Measurements from ENCODE around the gene UPK3BL1.
"Not testable (repeated sequence)": the region's sequence is repeated elsewhere in the genome, so short reads cannot be mapped to it uniquely, and the experiment has no call there.

Gene UPK3BL1, protein sequence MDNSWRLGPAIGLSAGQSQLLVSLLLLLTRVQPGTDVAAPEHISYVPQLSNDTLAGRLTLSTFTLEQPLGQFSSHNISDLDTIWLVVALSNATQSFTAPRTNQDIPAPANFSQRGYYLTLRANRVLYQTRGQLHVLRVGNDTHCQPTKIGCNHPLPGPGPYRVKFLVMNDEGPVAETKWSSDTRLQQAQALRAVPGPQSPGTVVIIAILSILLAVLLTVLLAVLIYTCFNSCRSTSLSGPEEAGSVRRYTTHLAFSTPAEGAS

DNA sequence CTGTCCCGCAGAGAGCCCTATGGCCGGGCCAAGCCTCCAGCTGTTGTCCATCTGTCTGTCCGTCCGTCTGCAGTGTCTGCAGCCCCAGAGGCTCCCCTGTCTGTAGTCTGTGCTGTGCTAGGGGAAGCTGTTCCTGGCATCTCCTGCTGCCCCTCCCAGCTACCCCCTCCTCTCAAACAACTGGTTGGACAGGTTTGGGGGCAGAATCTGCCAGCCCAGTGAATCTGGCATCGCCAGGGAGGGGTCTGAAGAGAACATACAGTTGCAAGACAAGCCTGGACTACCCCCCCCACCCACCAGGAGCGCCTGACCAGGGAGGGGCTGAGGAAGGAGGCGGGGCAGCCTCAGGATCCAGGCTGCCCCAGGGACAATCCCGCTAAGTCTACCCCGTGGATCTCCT lies at the start of gene UPK3BL1:
Gene UPK3BL1 (minus strand): TSS at position 101 of the 400 bp plus-strand sequence. CDS start 50 bp downstream, at position 51.
- not testable (repeated sequence) for DNase-seq

DNA sequence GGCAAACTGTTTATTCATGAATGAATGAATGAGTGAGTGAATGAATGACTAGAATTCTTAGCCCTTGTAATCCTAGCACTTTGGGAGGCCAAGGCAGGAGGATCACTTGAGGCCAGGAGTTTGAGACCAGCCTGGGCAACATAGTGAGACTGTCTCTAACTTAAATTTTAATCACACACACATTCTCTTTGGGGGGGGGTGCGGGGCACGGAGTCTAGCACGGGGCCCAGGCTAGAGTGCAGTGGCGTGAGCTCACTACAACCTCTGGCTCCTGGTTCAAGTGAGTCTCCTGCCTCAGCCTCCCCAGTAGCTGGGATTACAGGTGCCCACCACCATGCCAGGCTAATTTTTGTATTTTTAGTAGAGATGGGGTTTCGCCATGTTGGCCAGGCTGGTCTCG lies 48.0 kb upstream of the UPK3BL1 start:
- DNase-seq: not testable (repeated sequence)

DNA sequence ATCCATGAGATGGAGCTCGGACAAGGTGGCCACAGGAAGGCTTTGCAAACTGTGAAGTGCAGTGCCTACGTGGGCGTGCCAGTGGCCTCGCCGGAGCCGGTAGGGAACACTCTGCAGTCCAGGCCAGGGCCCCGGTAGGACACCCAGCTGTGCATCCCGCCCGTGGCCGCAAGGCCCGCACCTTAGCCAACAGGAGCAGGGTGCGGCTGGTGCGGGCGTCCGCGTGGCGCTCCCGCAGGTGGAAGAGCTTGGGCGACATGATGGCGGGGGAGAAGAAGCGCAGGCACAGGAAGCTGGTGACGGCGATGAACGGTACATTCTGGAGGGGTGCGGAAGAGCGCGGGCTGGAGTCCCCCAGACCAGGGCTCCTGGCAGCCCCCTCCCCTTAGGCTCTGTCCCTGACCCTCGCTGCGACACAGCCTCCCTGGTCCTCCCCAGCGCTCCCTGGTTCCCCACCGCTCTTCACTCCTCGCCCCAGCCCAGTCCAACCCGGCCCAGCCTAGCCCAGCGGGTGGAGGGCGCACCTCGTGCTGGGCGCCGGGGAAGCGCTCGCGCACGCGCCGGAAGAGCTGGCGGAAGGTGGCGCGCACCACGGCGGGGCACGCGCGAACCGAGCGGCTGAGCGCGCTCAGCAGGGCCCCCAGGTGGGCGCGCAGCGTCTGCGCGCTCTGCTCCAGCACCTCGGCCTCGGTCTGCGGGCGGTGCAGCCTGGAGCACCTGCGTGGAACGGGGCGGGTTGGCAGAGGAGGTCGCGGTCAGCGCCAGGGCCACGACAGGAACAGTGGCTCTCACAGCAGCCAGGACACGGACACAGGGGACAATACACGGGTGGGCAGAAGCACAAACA lies 47.1 kb upstream of the UPK3BL1 start:
- not testable (repeated sequence) for DNase-seq

DNA sequence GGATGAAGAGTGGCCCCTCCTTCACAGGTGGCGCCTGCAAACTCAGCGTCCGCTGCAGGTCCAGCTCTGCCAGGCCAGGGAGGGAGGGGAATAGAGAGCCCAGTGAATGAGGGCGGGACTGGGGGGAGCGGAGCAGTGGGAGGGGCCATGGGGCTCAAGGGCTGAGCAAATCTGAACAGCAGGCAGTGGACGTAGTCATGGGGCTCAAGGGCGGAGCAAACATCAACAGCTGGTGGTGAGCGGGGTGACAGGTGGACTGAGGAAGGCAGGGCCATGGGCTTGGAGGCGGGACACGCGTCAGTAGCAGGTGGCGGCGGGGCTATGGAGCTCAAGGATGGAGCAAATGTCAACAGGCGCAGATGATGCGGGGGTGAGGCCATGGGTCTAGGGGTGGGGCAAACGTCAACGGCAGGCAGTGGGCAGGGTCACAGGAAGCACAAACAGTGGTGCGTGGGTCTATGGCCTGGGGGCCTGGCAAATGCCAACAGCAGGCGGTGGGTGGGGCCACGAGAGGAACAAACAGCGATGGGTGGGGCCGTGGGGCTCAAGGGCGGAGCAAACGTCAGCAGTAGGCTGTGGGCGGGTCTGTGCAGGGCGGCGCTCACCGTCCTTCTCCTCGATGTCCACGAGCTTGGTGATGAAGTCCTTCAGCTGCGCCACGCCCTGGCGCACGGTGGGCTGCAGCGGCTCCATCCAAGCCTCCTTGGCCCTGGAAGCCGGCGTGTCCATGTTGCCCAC lies 45.9 kb upstream of the UPK3BL1 start:
- not testable (repeated sequence) for DNase-seq

DNA sequence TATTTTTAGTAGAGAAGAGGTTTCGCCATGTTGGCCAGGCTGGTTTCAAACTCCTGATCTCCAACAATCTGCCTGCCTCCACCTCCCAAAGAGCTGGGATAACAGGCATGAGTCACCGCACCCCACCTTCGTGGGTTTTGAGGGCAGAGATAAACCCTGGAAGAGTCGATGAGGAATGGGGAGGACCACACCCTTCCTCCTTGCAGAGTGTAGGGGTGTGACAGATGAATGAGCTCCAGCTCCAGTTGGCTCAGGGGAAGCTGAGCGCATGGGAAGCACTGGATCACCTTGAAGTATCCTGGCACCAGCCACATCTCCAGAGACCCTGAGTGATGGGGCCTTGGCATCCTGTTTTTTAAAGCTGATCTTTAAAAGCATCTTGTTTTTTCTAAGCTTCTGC lies 40.0 kb upstream of the UPK3BL1 start:
- not testable (repeated sequence) for DNase-seq

DNA sequence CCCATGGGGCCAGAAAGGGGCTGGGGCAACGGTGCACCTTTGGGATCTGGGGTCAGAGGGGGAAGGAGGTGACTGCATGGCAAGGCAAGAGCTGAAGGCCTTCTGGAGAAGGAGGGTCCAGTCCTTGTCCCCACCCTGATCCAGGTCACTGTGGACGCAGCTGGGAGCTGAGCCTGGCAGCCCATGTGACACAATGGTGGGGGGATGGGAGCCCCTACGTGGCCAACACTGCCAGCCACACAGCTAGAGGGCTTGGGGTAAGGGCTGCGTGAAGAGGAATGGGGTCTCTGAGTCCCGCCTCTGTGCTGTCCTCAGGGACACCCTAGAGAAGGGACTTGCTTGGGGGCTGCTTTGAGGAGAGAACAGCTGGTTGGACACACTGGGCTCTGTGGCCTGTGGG lies 38.2 kb upstream of the UPK3BL1 start:
- DNase-seq: not testable (repeated sequence)

DNA sequence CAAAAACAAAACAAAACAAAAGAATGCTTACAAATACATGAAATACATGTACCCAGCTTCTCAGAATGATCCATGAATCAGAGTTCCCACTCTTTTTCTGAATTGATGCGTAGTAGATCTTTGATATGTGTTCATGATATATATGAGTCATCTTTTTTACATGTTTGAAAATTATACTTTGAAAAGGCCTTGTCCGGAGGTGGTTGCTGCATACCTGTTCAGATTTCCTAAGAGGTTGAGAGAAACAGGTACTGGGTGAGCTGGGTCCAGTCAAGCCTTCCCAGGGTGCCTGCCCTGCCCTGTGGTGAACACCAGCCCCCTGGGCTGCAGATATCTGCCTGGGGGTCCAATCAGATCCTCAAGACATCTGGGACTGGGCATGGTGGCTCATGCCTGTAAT lies 33.0 kb upstream of the UPK3BL1 start:
- not testable (repeated sequence) for DNase-seq

DNA sequence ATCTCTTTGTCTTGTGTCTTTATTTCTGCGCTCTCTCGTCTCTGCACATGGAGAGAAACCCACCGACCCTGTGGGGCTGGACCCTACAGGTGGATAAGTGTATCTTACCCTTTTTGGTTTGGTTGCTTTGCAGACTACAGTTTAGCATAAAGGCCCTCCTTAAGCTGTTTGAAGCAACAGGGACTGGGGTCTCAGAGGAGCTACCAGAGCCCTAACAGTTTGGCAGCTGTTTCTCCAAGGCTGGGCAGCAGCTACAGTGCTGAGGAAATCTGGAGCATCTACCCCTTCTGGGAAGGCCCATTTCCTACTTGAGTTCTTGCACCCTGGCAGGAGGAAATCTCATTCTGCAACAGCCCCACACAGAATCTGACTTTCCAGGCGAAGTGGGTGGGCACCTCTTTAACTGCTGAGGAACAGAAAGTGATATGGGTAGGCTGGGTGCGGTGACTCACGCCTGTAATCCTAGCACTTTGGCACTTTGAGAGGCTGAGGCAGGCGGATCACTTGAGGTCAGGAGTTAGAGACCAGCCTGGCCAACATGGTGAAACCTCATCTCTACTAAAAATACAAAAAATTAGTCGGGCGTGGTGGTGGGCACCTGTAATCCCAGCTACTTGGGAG lies 31.0 kb upstream of the UPK3BL1 start:
- DNase-seq: not testable (repeated sequence)

DNA sequence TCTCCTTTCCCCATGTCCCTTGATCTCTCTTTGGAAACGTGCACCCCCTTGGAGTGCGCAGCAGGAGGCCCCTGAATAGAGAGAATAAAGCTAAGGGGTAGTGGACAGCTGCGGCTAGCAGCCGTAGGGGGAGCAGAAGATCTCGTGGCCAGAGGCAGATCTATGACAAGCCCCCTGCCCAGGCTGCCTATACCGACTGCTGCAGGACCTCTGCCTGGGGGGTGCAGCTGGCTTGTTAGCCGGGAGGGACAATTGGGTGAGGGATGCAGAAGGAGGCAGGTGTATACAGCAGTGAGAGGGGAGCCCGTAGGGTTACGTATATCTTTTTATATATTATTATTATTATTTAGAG lies 29.3 kb upstream of the UPK3BL1 start:
- not testable (repeated sequence) for DNase-seq

DNA sequence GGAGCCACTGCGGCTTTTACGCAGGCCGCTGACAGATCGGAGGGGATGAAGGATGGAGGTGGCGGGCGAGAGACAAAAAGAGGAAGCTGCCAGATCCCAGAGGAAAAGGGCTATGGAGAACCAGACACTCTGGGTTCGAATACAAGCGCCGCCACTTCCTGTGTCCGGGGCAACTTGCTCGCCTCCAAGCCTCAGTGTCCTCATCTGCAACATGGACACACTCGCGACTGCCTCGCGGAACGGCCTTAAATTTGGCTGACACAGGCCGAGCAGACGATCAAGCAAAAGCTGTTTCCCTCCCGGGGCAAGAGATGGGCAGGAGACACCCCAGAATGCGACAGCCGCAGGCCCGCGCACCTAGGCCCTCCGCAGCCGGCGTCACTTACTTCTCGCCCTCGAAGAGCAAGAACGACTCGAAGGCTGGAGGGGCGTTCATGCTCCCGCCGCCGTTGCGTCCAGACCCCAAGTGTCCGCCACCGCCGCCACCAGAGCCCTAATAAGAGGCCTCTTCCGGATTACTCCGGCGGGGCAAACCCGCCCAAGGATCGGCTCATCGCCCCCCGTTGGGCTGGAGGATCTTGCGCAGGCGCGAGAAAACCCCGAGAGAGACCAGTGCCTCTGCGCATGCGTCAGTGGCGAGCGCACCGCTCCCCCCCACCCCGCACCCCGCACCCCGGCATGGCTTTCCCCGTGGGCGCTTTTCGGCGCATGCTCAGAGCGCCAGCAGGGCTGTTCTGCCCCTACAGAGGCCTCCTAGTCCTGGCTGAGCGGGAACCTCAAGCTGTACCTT lies 28.8 kb upstream of the UPK3BL1 start, which contains the start of gene POLR2J2:
Gene POLR2J2 (minus strand): TSS at position 498 of the 790 bp plus-strand sequence. CDS start 62 bp downstream, at position 436.
- DNase-seq: not testable (repeated sequence)

DNA sequence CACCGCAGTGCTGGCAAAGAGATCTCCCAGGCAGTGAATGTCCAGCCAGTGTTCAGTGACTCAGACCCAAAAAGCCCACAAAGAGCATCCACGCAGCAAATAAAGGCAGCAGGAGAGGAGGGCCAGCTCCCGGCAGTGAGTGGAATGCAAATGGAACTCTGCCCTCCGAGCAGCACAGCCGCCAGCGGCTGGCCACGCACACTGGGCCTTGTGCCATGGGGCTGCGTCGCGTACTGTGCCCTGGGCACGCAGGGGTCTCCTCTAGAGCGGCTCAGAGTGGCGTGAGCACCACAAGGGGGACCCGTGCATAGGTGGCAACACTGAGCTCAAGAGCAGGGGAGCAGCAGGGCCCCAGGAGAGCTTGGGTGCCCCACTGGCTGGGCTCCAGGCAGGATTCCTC lies 24.9 kb upstream of the UPK3BL1 start:
- DNase-seq: not testable (repeated sequence)

DNA sequence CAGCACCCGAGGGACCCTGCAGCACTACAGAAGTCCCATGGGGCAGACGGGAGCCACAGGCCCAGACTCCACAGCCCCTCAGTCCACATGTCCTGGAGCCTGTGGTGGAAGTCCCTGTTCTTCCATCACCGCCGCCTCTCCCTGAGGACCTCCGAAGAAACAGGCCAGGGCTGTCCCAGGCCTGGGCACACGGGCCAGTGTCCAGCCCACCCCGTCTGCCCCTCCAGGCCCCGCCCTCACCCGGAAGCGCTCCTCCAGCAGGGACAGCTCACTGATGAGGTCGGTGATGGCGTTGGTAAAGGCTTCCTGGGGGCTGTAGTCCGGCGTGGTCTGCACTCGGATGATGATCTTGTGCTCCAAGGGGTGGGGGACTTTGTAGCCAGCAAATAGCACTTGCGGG lies 24.3 kb upstream of the UPK3BL1 start:
- not testable (repeated sequence) for DNase-seq

DNA sequence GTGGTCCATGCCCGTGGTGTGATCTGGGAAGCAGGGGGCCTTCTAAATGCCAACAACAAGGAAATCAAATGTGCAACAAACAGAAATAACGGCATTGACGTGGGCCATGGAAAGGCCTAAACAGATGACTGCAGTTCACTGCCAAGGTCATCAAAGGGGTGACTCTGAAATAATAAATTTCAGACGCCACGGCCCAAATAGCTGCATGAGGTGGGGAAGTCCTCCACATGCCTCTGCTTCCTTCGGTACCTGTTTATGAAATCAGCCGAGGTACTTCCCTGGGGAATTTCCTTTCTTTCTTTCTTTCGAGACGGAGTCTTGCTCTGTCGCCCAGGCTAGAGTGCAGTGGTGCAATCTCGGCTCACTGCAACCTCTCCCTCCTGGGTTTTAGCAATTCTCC lies 22.2 kb upstream of the UPK3BL1 start:
- DNase-seq: not testable (repeated sequence)

DNA sequence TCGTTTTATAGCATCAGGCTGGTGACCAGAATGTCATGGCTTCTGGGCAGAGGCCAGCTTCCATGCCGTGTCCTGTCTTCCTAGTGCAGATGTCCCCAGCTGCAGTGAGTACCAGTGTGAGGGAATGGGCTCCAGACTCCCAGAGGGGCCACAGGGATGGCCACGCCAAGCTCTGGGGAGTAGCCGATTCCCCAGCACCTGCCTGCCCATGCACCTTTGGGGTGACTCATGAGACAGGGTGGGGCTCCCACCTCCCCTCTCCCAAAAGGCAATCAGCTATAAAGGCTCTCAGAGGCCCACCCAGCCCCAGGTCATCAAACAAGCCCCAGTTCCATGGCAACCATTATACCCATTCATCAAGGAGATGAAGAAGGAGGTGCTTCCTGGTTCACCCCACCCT lies 7.3 kb upstream of the UPK3BL1 start, which contains the start of gene SPDYE2B:
Gene SPDYE2B (plus strand): TSS at position 396 of the 400 bp plus-strand sequence. CDS start 2,030 bp downstream, outside the sequence.
- not testable (repeated sequence) for DNase-seq

DNA sequence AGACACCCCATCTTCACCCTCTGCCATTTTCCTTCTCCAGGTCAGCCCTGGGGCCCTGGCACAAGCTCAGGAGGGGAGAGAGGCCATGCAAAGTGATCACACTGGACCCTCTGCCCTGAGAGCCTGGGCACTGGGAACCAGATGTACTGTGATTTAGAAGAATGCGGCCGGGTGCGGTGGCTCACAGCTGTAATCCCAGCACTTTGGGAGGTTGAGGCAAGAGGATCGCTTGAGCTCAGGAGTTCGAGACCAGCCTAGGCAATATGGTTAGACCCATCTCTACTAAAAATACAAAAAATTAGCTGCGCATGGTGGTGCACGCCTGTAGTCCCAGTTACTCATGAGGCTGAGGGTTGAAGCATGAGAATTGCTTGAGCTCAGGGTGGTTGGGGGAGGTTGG lies 5.2 kb upstream of the UPK3BL1 start:
- not testable (repeated sequence) for DNase-seq

DNA sequence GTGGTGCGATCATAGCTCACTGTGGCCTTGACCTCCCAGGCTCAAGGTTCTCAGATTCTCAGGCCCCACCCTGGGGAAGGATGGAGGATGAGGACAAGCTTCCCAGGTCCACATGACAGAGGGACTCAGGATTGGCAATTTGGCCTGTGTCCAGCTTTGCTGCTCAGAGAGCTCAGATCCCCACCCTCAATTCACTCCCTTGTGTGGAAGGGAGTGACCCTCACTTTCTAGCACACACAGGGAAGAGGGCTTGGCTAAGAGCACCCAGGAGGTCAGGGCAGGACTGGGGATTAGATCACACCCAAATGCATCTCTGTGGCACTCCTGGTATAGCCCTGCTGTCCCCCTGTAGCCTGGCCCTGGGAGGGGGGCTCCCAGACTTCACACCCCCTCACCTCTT lies 813 bp upstream of the UPK3BL1 start:
- not testable (repeated sequence) for DNase-seq

DNA sequence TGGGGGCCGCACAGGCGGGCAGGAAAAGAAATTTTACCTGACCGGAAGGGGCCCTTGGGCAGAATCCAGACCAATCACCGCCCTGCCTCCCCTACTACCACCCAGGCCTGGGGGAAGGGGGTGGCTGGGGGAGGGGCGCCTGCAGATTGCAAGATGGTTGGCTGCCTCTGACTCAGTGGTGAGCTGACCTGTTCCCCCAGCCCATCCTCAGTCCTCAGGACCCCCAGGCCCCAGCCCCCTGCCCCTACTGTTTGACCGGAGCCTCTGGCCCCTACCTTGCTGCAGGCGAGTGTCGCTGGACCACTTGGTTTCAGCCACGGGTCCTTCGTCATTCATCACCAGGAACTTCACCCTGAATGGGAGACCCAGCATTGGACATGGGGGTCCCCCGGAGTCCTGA lies 3.7 kb downstream of the UPK3BL1 start:
- not testable (repeated sequence) for DNase-seq

DNA sequence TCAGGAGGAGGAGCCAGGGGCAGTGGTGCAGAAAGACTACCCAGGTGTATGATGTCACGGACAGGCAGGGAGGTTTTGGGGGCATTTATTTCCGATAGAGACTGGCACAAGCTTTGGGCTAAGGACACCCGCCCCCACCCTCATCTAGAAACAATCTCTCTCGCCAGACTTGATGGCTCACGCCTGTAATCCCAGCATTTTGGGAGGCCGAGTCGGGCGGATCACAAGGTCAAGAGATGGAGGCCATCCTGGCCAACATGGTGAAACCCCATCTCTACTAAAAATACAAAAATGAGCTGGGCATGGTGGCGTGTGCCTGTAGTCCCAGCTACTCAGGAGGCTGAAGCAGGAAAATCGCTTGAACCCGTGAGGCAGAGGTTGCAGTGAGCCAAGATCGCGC lies 5.6 kb downstream of the UPK3BL1 start:
- not testable (repeated sequence) for DNase-seq

DNA sequence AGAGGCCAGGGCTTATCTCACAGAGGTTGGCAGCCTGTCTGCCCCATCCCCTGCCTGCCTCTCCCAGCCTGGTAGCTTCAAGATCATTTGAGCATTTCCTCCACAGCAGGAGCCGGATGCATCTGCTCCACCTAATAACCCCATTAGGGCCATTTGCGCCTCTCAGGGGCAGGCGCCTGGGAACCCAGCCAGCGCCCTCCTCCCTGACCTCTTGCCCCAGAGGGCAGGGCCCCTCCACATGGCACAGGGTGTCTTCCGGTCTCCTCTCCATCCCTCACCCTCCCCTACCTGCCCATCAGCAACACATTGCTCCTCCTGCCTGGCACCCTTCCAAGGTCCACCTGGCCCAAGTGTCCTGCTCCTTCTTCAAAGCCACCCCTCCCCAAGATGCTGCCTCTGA lies 7.2 kb downstream of the UPK3BL1 start:
- DNase-seq: not testable (repeated sequence)

DNA sequence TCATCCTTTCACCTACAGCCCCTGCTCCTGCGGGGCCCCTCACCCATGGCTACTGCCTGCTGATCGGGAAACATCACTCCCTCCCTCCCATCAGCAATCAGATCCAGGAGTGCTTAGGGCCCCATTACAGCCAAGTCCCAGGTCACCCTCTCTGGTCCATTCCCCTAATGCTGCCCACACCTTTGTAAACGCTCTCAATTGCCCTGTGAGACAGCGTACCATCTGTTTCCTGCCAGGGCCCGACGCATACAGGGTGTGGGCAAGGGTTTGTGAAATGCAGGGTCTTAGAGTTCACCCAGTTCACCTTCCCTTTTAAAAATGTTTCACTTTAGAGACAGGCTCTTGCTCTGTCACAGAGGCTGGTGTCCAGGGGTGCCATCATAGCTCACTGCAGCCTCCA lies 8.3 kb downstream of the UPK3BL1 start:
- not testable (repeated sequence) for DNase-seq

DNA sequence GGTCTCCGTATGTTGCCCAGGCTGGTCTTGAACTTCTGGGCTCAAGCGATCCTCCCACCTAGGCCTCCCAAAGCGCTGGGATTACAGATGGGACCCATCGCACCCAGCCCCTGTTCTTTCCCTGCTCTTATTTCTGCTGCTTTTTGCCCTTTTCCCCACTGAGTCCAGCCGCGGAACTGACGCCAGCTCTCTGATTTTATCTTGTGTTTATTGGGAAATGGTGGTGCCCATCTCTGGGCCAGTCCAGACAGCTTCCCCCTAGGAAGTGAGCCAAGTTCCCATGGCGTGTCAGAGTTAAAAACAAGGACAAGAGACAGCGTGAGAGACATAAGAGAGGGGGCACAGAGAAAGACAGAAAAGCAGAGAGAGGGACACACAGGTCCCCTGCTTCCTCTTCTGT lies 12.0 kb downstream of the UPK3BL1 start:
- DNase-seq: not testable (repeated sequence)

Data from DMS79 (cell line).